HL-60 (cell line): ENCODE data around the gene HDAC7.

Source experiments
- DNase-seq, 2 experiments: peaks; one replicate each; pipeline ENCODE4 v3.0.0-alpha.2; 2010 to 2020; ENCODE audit warnings: low read depth in 1 of 2, low spot score in 1 of 2
- H3K27ac ChIP-seq: fragments of 250-450 bp; sonication (Bioruptor Pico); replicated peaks from 2 replicates; pipeline ENCODE4 v1.5.1; 2020; ENCODE audit warnings: mild to moderate bottlenecking, moderate library complexity
- H3K27me3 ChIP-seq: fragments of 250-450 bp; sonication (Bioruptor Pico); 2 replicates; pipeline ENCODE4 v1.5.1; 2021; ENCODE audit warnings: mild to moderate bottlenecking, moderate library complexity; ENCODE audit not compliant: insufficient read depth, poor library complexity, severe bottlenecking
- H3K4me3 ChIP-seq: replicated peaks from 2 replicates; pipeline ENCODE4 v1.5.1; 2011; ENCODE audit warnings: mild to moderate bottlenecking, control low read depth, low read length; ENCODE audit not compliant: insufficient read depth
- CTCF ChIP-seq: IDR thresholded peaks from one replicate; pipeline ENCODE4 v1.5.1; 2011; ENCODE audit warnings: low read length, control low read depth, inconsistent platforms; ENCODE audit not compliant: insufficient read depth
- GABPA ChIP-seq: IDR thresholded peaks from 2 replicates; pipeline ENCODE4 v1.6.1; 2012; ENCODE audit warnings: low read depth
- POLR2AphosphoS5 ChIP-seq: IDR thresholded peaks from 2 replicates; pipeline ENCODE4 v1.6.1; 2012; ENCODE audit warnings: low read depth
- REST ChIP-seq: IDR thresholded peaks from 2 replicates; pipeline ENCODE4 v1.6.1; 2012; ENCODE audit warnings: low read depth; ENCODE audit not compliant: insufficient replicate concordance
- SPI1 ChIP-seq: IDR thresholded peaks from 2 replicates; pipeline ENCODE4 v1.6.1; 2012; ENCODE audit warnings: low read depth, mild to moderate bottlenecking, borderline replicate concordance

Gene HDAC7

GRCh38 chr12:47789712-47790489, 29.8 kb downstream of the HDAC7 start:
- Histone ChIP-seq H3K27me3 (no peaks in the 10 kb centered on the region), H3K4me3 (no peak overlapping the region), H3K27ac (no peak overlapping the region)
- DNase-seq: no peak
- TF ChIP-seq POLR2AphosphoS5 (no peak), SPI1 (no peak), CTCF (no peak), GABPA (no peak), REST (no peak)

GRCh38 chr12:47789141-47789540, 30.6 kb downstream of the HDAC7 start:
- DNase-seq: no peak
- TF ChIP-seq POLR2AphosphoS5: no peak
- TF ChIP-seq CTCF: no peak
- no peaks in the 10 kb centered on the region for H3K27me3 ChIP-seq
- H3K4me3 ChIP-seq: no peak overlapping the region
- H3K27ac ChIP-seq: no peak overlapping the region

GRCh38 chr12:47787596-47788319, 31.9 kb downstream of the HDAC7 start:
- Histone ChIP-seq H3K4me3 (no peak overlapping the region), H3K27me3 (no peaks in the 10 kb centered on the region), H3K27ac (no peak overlapping the region)
- no peak for DNase-seq
- no peak for TF ChIP-seq CTCF
- no peak for TF ChIP-seq POLR2AphosphoS5
- no peak for TF ChIP-seq SPI1

GRCh38 chr12:47786662-47787280, 32.9 kb downstream of the HDAC7 start:
- no peak overlapping the region for H3K27ac ChIP-seq
- no peak for DNase-seq
- TF ChIP-seq CTCF: no peak
- TF ChIP-seq REST: no peak
- H3K4me3 ChIP-seq: no peak overlapping the region
- no peaks in the 10 kb centered on the region for H3K27me3 ChIP-seq
